DMS53 treated with DMSO at 0.1 percent for 48 hours (cell line): ENCODE measurements around the gene KCNK7.
A peak's percentile ranks its signal among the peaks of the same experiment; 100 is the strongest.

Experiments
- DNase-seq: peaks from one replicate; lab custom pipeline; 2025; ENCODE audit not compliant: unreplicated experiment; lab: John Stamatoyannopoulos, UW

KCNK7 gene

GRCh38 chr11:65558930-65559509 lies 36.6 kb downstream of the KCNK7 start:
- no peak for DNase-seq

- DNase-seq: peak; percentile 56
These were observed 37.3 kb downstream of the KCNK7 start, which contains the start of gene LTBP3 for GRCh38 chr11:65558002-65558929. Gene LTBP3, minus strand, starts transcription at chr11:65558359. Its CDS starts 400 bp downstream, at chr11:65557959.

DNA sequence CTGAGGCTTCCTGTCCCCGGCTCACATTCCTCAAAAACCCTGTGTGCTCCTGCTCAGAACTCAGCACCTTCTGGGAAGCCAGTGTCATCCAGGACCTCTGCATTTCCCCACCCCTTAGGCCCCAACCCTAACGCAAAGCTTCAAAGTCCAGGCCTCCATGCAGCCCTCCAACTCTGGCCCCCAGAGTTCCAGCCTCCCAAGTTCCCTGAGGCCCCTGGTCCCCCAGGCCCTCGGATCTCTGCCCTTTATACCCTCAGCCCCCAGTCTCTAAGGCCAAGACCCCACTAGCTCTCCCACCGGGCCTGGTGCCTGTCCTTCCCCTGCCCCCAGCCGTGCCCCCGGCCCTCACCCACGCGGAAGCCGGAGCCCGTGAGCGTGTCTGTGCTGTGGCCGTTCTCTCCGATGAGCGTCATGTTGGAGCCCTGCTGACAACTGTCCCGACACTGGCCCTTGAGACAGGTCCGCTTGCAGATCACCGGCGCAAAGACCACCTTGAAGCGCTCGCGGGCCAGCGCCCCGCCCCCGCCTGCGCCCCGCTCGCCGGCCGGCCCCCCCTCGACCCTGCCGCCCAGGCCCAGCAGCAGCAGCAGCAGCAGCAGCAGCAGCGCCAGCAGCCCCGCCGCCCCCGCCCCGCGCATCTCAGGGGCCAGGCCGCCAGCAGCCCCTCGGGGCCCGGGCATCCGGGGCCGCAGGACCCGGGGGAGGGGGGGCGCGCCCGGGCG lies 38.2 kb downstream of the KCNK7 start:
- DNase-seq: no peak

GRCh38 chr11:65556470-65557279 lies 38.9 kb downstream of the KCNK7 start:
- DNase-seq: no peak

- no peak for DNase-seq
These were observed 39.8 kb downstream of the KCNK7 start for GRCh38 chr11:65555693-65556231.

- DNase-seq: no peak
These were observed 40.7 kb downstream of the KCNK7 start for GRCh38 chr11:65554842-65555430.

DNA sequence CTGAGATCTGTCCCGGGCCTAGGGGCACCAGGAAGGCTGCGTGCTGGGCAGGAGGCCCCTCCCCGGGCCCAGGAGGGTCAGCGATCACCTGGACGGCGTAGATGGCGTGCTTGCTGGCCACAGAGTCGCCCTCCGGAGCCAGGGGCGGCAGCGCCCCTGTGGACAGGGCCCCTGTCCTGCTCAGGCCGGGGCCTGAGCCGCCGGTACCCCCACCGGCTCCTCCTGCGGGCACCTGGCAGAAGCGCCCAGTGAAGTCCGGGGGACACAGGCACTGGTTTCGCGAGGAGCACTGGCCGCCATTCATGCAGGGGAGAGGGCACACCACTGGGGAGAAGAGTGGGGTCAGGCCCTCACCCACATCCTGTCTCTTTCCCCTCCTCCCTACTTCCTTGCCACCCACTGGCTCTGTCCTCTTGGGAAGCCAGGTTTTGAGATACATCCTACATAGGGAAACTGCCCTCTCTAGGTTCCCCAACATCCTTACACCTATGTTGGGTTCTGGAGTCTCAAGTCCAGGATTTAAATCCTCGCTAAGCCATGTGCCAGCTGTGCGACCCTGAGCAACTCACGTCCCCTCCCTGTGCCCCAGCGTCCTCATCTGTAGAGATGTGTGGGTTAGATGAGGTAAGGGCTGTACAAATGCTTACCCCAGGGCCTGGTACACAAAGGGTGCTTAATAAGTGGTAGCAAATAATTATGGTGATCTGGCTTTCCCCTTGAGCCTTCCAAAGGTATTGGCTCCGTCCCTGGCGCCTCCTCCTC lies 41.4 kb downstream of the KCNK7 start:
- DNase-seq: no peak

- DNase-seq: peak; percentile 55
These were observed 42.1 kb downstream of the KCNK7 start for GRCh38 chr11:65553301-65554001.

DNA sequence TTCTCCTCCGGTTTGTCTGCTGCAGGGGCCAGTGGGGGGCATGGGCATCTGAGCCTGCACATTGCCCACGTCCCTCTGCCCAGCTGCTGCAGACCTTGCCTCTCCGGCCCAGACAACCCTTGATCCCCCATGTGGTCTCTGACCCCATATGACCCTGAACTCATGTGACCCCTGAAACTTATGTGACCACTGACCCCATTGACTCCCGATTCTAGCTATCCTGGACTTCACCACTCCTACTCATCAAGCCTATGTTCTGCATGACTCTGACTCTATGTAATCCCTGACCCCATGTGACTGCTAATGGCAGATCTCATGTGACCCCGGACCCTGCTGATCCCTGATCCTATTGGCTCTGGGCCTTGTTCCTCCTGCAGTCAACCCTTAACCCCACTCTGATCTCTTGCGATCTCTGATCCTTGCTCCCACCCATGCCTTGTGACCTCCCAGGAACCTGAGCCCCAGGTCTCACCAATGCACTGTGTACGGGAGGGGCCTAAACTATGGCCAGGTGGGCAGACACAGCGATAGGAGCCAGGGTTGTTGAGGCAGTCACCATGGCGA lies 43.1 kb downstream of the KCNK7 start:
- DNase-seq: no peak

DNA sequence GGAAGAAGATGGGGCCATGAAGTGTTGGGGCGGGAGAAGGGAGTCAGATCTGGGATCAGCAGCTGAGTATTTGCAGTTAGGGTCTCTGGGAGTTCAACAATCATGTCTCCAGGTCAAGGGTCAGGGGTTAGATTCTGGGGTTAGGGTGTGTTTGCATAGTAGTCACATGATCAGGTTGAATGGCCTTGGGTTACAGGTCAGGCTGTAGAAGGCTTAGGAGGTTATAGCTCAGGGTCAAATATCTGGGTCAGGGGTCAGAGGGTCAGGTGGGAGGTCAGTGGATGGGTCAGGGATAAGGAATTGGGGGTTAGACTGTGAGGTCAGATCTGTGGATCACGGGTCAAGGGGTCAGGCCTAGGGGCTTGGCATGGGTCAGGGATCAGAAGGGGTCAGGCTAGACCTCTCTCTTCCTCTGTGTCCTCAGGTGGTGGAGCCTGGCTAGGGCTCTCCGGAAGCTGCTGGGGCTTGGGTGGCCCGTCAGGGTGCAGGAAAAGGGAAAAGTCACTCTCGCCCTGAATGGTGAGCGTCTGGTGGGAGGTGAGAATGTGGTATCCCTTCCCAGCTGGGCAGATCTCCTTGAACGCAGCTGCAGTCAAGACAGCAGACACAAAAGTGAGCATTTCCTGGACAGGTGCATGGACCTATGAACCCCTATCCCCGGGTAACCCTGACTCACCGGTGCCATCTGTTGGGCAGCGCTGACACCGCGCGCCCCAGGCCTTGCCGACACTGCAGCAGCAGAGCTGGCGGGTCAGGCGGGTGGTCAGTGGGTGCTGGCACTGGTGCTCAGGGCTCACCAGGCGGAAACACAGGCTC lies 43.8 kb downstream of the KCNK7 start:
- DNase-seq: peak; percentile 95

DNA sequence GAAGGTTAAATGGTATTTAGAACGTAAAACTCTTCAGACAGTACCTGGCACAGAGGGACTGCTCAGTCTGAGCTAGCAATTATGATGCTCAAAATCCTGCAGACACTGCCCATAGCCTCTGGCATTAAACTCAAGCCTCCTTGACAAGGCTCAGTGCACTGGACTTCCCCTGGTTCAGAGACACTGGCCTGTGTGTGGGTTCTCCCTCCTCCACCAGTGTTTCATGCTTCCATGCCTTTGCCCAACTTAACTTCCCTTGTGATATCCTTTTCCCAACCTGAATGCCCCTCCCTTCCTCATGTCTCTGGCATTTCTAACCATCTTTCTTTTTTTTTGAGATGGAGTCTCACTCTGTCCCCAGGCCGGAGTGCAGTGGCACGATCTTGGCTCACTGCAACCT lies 46.5 kb downstream of the KCNK7 start:
- no peak for DNase-seq

DNA sequence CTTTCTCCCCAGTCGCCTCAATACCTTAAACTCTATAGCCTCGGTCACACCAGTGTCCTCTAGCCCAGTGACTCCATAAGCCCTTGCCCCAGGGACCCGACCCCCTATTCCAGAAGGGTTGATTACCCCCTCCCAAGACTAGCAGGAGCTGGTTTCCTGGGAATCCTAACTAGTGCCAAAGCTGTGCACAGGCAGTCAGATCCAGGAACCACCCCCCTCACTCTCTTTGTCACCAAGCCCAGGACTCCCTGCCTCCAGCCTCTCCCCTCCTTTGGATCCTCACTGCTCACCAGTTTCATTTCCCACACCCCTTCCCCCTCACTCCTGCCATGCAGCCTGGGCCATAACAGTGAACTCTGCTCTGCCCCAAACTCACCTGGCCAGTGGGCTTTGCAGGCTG lies 47.2 kb downstream of the KCNK7 start:
- no peak for DNase-seq

GRCh38 chr11:65547446-65548125 lies 48.0 kb downstream of the KCNK7 start:
- DNase-seq: no peak

GRCh38 chr11:65546217-65546958 lies 49.2 kb downstream of the KCNK7 start:
- peak; percentile 95 for DNase-seq

DNA sequence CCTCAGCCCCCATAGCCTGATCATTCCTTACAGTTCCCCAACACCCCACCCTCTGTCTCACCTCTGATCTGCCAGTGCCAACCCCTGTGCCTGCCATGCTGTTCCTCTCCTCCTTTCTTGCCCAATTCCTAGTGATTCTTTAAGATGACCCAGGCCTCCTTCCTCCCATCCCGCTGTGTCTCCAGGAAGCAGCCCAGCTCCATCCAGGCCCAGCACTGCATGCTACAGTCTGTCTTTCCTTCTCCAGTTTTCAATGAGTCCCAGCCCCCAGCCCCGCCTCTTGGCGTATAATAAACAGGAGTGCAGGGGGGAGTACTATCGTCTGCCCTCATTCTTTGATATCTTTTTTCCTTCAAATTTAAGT lies 49.8 kb downstream of the KCNK7 start:
- DNase-seq: no peak
